MG63 (cell line): ENCODE results near the gene PADI2. TPM values are rescaled to one million over a fixed set of nuclear protein-coding genes. Genes with fewer than 3 reads are reported as not detected.
A peak's percentile ranks its signal among the peaks of the same experiment; 100 is the strongest.

Source experiments
- DNase-seq: peaks from one replicate; pipeline ENCODE4 v3.0.0-alpha.2; 2020
- H3K27me3 ChIP-seq: fragments of 250-450 bp; sonication (Bioruptor Pico); 2 replicates; pipeline ENCODE4 v1.5.1; 2020; ENCODE audit warnings: mild to moderate bottlenecking, moderate library complexity
- H3K36me3 ChIP-seq: fragments of 250-450 bp; sonication (Bioruptor Pico); 2 replicates; pipeline ENCODE4 v1.5.1; 2020; ENCODE audit warnings: mild to moderate bottlenecking, moderate library complexity
- H3K4me3 ChIP-seq: fragments of 250-450 bp; sonication (Bioruptor Pico); 2 replicates; pipeline ENCODE4 v1.5.1; 2020; ENCODE audit warnings: mild to moderate bottlenecking, moderate library complexity
- H3K9me3 ChIP-seq: fragments of 250-450 bp; sonication (Bioruptor Pico); 2 replicates; pipeline ENCODE4 v1.5.1; 2020; ENCODE audit warnings: mild to moderate bottlenecking, moderate library complexity
- total RNA-seq: library from RNA; depleted of rRNA; stranded (reverse); fragments of >200 nt; shearing (Covaris generic); gene quantifications from 2 replicates; pipeline ENCODE4 v1.2.3, GENCODE V29; 2014; ENCODE audit warnings: low replicate concordance

The PADI2 gene
- total RNA-seq, 1 experiment from 2014 or later = not detected

DNA sequence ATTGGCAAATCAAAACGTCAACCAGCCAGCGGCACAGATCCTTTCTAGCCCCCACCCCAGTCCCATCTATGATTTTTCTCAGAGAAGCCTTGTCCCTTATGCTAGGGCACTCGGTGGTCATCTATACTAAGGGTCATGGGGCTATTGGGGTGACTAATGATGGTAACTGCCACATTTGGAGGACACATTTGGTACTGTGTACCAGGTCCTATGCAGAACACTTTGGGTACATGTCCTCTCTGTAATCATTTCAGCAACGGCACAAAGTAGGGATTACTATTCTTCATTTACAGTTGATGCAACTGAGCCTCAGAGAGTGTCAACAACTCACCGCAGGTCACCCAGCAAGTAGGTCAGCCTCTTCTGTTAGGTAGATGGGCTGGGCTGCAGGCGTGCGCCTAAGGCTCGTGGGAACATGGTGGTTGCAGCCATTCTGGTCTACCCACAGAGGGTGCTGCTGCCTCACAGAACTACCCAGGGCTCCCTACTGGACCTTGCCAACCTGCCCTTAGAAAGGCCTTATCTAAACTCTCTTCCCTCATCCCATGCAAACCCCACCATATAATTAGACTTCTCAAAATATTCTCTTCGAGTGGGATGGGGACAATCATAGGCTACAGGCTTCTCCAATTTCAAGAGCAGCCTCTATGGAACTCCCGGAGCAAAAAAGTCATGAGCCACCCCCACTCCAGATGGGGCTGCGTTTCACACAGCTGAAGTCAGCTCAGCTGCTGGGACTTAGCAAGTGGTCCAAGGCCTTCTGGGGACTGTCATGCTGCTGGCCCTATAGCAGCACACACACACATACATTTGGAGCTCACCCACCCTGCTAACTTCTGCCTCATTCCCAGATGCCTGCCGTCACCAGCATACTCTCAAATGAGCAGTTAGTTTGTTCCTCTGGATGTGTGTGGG, 59.6 kb downstream of the PADI2 start:
- DNase-seq = peak; percentile 59
- Histone ChIP-seq H3K4me3 (no peak overlapping the region), H3K9me3 (no peaks in the 10 kb centered on the region; the same call in 1 of the 2 replicates), H3K36me3 (no peaks in the 10 kb centered on the region), H3K27me3 (no peaks in the 10 kb centered on the region; the same call in 1 of the 2 replicates)

DNA sequence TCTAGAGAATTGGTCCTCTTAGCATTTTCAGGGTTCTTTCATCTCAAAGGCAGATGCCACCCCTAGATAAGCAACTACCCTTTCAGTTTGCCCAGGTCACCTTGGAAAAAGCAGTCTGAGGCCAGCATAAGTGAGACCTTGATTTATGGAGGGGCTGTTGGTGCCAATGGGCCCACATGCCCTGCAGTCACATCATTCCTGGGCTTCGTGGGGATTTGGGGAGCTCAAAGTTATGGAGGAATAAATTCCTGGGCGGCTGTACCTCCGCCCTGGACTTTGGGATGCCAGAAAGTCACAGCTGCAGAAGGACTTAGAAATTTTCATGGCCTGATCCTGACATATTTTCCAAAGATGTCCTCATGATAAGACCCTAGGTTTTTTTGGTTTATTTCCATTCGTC, 62.7 kb downstream of the PADI2 start:
- Histone ChIP-seq H3K9me3 (no peaks in the 10 kb centered on the region), H3K36me3 (peaks cover 12% of the 10 kb centered on the region), H3K27me3 (no peaks in the 10 kb centered on the region; the same call in 1 of the 2 replicates), H3K4me3 (no peak overlapping the region)
- no peak for DNase-seq

DNA sequence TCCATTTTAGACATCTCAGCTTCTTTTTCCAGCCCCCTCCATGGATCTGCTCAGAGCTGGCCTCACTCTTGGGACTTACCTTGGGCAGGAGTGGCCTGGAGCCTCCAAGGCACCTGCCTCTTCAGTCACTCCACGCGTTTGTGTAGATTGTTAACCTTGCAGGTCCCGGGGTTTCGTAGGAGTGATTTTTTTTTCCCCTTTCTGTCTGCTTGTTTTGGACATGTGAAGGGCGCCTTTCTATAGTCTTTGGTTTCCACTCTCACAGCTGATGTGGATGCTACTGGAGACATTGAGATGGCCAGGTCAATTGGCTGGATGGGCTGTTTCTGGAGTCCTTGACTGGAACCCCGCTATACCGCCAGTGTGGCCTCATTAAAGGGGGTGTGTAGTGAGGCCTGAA, 63.5 kb downstream of the PADI2 start:
- H3K27me3 ChIP-seq = no peaks in the 10 kb centered on the region; the same call in 1 of the 2 replicates
- peaks cover 17% of the 10 kb centered on the region for H3K36me3 ChIP-seq
- no peak for DNase-seq
- no peaks in the 10 kb centered on the region for H3K9me3 ChIP-seq
- H3K4me3 ChIP-seq = no peak overlapping the region

DNA sequence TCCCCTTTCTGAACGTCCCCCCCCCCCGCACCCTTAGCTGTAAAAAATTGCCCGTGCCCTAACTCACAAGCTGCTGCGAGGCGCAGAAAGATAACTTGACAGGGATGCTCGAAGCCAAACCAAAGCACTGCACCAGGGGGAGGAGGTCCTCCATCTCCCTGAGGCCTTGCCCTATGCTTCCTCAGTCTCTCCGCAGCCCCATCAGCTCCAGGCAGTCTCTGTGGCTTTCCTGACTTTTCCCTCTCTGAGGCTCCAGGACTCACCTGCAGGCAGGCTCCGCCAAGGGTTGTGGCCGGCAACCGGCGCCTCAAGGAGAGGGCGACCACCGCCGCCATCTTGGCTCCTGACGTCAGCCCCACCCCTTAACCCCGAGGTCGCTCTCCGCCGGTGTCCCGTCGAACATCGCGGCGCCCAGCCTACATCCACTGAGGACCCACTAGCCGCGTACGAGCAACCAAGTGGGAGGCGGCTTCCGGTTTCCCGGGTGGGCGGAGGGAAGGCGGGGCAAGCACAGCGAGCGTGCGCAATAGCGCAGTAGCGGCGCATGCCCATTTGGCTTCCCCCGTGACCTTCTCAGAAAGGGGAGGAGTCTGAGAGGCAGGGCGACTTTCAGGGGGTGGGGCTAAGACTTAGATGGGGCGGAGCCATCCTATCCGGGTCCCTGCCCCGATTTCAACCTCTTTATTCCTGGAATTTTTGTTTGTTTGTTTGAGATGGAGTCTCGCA, 65.4 kb downstream of the PADI2 start, which contains the start of gene SDHB:
TSS of gene SDHB (minus strand) at position 348 of the 726 bp plus-strand sequence. CDS start at position 335, 13 bp downstream.
- Histone ChIP-seq H3K9me3 (no peaks in the 10 kb centered on the region), H3K27me3 (no peaks in the 10 kb centered on the region; the same call in 1 of the 2 replicates), H3K36me3 (peaks cover 29% of the 10 kb centered on the region), H3K4me3 (peak within 1 kb of the TSS; percentile 84)
- DNase-seq = peak; percentile 98

DNA sequence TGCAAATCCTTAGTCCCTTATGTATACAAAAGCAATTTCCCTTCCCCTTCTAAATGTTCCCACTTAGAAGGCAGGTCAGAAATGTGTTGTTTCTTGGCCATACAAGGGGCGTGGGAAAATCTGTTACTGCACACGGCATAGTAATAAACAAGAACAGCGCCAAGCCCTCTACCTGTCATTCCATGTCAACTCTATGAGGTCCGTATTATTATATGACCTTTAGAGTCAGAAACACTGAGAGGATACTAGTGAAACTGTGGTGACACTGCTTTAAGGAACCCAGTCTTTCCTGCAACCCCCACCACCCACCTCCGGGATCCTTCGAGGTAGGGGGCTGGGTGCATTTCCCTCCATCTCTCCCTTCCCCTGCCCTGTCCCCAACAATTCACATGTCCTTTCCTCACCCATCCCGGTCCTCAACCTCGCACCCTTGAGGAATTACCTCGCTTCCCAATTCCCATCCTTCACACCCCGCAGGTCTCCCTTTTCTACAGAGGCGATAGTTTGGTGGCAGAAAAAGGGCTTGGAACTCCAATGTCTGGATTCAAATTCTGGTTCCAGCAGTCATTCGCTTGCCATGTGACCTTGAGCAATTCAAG, 66.1 kb downstream of the PADI2 start:
- Histone ChIP-seq H3K27me3 (no peaks in the 10 kb centered on the region; the same call in 1 of the 2 replicates), H3K4me3 (peak overlapping the region; percentile 84), H3K9me3 (no peaks in the 10 kb centered on the region), H3K36me3 (peaks cover 31% of the 10 kb centered on the region)
- no peak for DNase-seq

DNA sequence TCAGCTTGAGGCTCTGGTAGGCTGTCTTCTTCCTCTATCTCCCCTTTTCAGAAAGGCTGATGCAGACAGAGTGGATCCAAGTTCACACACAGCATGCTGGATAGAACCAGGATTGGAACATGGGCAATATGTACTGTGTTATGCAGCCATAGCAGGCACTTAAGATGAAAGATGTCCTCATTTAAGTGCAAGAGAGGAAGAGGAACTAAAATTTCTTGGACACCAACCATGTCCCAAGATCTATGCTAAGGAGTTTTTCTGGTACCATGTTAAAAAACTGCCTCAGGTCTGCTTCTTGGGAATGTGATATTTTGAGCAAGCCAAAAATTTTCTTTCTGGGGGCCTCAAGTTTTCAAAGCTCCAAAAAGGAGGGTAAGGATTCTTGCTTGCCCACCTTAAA, 66.6 kb downstream of the PADI2 start:
- Histone ChIP-seq H3K4me3 (peak overlapping the region; percentile 84), H3K36me3 (peaks cover 35% of the 10 kb centered on the region), H3K9me3 (no peaks in the 10 kb centered on the region), H3K27me3 (no peaks in the 10 kb centered on the region; the same call in 1 of the 2 replicates)
- DNase-seq = no peak

DNA sequence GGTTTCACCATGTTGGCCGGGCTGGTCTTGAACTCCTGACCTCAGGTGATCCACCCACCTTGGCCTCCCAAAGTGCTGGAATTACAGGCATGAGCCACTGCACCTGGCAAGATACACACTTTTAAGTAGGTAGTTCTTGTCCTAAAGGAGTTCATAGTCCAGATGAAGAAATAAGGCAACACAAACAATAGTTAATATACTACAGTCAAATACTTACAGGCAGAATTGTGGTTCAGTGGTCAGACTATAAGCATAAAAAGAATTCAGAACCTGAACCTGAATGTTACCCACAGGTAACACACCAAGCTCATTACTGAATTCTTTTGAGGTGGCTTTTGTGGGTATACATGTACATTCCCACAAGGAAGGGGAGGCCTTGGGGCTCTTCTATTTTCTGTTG, 67.2 kb downstream of the PADI2 start:
- DNase-seq = no peak
- H3K4me3 ChIP-seq = no peak overlapping the region
- no peaks in the 10 kb centered on the region for H3K9me3 ChIP-seq

DNA sequence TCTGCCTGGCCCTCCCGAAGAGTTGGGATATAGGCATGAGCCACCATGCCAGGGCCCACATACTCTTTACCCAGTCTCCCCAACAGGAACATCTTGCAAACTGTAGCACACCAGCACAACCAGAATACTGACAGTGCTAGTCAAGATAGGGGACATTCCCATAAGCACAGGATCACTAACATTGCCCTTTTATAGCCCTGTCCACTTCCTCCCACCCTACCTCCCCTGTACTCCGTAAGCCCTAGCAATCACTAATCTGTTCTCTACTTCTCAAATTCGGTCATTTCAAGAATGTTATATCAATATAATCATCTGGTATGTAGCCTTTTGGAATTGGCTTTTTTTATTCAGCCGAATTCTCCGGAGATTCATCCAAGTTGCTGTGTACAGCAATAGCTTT, 71.3 kb downstream of the PADI2 start:
- Histone ChIP-seq H3K27me3 (no peaks in the 10 kb centered on the region), H3K9me3 (no peaks in the 10 kb centered on the region), H3K36me3 (peaks cover 67% of the 10 kb centered on the region), H3K4me3 (no peak overlapping the region)
- DNase-seq = no peak

More for the DNA sequence above, 67.2 kb downstream of the PADI2 start:
- Histone ChIP-seq H3K36me3 (peaks cover 38% of the 10 kb centered on the region), H3K27me3 (no peaks in the 10 kb centered on the region)

DNA sequence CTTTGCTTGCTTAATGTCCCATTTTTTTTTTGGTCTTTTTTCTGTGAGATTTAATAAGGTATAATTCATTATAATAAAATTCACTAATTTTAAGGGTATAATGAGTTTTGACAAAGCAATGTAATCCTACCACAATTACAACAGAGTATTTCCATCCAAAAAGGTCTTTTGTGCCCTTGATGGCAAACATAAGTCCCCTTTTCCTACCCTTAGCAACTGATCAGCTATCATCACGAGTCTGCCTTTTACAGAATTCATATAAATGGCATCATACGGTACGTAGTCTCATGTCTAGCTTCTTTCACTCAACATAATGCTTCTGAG, 73.0 kb downstream of the PADI2 start:
- no peak for DNase-seq
- Histone ChIP-seq H3K9me3 (no peaks in the 10 kb centered on the region), H3K36me3 (peaks cover 68% of the 10 kb centered on the region), H3K27me3 (no peaks in the 10 kb centered on the region), H3K4me3 (no peak overlapping the region)

DNA sequence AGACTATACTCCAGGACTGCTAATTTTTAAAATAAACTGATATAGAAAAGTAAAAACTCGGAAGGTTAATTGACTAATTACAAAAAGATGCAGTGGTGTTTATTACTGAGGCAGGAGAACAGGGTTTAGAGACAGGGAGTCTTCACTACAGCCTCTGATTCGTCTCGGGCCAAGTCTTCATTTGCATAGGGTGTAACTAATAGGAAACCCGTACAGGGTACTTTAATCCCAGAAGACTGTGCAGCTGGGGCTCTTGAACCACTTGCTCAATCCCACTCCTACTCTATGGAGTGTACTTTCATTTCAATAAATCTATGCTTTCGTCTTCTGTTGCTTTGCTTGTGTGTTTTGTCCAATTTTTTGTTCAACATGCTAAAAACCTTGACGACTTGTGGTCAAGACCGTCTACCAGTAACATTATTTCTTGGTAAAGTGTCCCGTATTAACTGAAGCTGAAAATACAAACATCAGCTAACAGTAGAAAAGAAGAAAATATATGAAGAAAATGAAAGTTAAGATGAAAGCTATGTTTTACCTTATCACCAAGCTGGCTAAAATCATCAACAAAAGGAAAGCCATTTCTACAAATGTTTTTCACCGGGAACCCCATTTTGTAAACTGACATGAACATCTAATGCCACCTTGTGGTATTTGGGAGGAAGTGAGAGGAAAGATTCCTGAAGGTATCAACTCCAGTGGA, 73.5 kb downstream of the PADI2 start:
- no peaks in the 10 kb centered on the region for H3K27me3 ChIP-seq
- H3K4me3 ChIP-seq = no peak overlapping the region
- no peaks in the 10 kb centered on the region for H3K9me3 ChIP-seq
- peaks cover 66% of the 10 kb centered on the region for H3K36me3 ChIP-seq
- no peak for DNase-seq

DNA sequence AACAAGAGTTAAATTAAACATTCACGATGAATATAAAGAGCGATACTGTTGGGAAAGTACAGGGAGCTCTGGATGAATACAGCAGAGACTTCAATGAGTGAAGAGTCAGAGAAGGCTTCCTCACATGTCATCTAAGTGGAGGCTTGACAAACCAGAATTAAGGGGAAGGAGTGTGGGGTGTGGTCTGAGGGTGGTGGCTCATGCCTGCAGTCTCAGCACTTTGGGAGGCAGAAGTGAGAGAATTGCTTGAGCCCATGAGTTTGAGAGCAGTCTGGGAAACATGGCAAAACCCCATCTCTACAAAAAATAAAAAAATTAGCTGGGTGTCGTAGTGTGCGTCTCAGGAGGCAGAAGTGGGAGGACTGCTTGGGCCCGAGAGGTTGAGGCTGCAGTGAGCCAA, 74.1 kb downstream of the PADI2 start:
- Histone ChIP-seq H3K9me3 (no peaks in the 10 kb centered on the region), H3K4me3 (no peak overlapping the region), H3K36me3 (peaks cover 66% of the 10 kb centered on the region), H3K27me3 (no peaks in the 10 kb centered on the region)
- DNase-seq = no peak

DNA sequence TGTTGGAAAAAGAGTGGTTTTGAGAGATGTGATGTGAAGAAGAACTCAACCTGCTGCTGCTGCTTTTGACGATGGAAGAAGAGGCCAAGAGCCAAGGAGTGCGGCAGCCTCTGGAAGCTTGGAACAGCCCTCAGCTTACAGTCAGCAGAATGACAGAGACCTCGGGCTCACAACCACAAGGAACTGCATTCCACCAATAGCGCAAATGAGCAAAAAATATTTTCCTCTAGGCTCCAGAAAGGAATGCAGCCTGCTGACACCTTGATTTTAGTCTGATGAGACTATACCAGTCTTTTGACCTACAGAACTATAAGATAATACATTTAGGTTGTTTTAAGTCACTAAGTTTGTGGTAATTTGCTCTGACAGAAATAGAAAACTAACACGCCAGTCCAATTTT, 75.6 kb downstream of the PADI2 start:
- no peaks in the 10 kb centered on the region for H3K9me3 ChIP-seq
- no peaks in the 10 kb centered on the region for H3K27me3 ChIP-seq
- DNase-seq = no peak
- no peak overlapping the region for H3K4me3 ChIP-seq
- peaks cover 72% of the 10 kb centered on the region for H3K36me3 ChIP-seq

DNA sequence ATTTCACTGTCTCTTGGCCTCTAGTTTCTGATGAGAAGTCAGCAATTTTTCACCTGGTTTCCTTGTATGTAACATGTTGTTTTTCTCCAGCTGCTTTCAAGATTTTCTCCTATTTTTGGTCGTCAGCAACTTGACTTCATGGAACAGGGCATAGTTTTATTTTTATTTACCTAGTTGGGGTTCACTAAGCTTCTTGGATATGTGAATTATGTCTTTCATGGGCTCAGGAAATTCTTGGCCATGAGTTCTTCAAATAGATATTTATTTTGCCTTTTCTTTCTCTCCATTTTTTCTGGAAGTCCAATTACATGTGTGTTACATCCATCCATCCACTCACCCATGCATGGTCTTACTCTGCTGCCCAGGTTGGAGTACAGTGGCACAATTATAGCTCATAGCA, 79.1 kb downstream of the PADI2 start:
- H3K9me3 ChIP-seq = no peaks in the 10 kb centered on the region
- peaks cover 73% of the 10 kb centered on the region for H3K36me3 ChIP-seq
- H3K4me3 ChIP-seq = no peak overlapping the region
- no peak for DNase-seq
- H3K27me3 ChIP-seq = no peaks in the 10 kb centered on the region

DNA sequence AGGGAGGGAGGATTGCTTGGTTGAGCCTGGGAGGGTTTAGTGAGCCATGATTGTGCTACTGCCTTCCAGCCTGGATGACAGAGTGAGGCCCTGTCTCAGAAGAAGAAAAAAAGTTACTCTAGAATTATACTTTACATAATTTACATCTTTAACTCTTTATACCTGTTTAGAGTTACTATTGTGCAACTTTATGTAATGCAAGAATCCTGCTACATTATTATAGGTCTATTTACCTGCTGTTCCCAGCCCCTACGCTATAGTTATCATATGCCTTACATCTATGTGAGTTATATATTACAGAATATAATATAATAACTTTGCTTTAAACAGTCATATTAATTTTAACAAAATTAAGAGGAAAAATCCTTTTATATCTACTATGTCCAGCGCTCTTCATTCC, 79.7 kb downstream of the PADI2 start:
- H3K4me3 ChIP-seq = no peak overlapping the region
- no peaks in the 10 kb centered on the region for H3K9me3 ChIP-seq
- H3K36me3 ChIP-seq = peaks cover 68% of the 10 kb centered on the region
- no peaks in the 10 kb centered on the region for H3K27me3 ChIP-seq
- no peak for DNase-seq

DNA sequence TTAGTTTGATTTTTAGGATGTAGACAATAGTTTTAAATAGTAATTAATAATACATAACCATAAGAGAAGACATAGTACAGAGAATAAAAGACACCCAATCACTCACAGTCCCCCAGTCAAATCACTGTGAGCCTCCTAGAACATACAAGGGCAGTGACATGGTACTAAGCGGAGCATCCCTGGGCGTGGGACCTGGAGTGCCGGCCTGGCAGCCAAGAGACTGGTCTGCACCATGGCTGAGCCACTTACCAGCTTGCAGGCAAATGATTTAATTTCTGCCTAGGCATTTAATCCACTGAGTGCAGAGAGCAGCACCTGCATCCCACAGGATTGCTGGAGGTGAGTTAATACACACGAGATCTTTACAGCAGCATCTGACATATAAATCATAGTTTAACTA, 85.8 kb downstream of the PADI2 start:
- Histone ChIP-seq H3K36me3 (peaks cover 51% of the 10 kb centered on the region), H3K27me3 (no peaks in the 10 kb centered on the region), H3K4me3 (no peak overlapping the region), H3K9me3 (no peaks in the 10 kb centered on the region)
- DNase-seq = no peak

DNA sequence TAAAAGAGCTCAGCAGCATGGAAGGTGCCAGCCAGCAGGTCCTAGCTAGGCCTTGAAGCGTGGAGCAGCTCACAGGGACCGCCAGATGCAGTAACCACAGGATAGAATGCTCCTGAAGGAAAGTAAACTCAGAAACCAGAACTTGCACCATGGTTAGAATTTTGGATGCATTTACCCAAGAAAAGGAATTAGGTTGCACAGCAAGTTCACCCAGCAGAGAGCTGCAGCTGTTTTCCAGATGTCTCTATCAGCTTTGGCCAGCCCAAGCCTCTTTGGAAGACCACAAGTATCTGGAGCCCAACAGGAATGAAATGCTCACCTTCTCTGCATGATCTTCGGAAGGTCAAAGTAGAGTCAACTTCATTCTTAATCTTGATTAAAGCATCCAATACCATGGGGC, 86.5 kb downstream of the PADI2 start:
- DNase-seq = no peak
- H3K4me3 ChIP-seq = no peak overlapping the region
- no peaks in the 10 kb centered on the region for H3K9me3 ChIP-seq
- H3K36me3 ChIP-seq = peaks cover 51% of the 10 kb centered on the region
- H3K27me3 ChIP-seq = no peaks in the 10 kb centered on the region

DNA sequence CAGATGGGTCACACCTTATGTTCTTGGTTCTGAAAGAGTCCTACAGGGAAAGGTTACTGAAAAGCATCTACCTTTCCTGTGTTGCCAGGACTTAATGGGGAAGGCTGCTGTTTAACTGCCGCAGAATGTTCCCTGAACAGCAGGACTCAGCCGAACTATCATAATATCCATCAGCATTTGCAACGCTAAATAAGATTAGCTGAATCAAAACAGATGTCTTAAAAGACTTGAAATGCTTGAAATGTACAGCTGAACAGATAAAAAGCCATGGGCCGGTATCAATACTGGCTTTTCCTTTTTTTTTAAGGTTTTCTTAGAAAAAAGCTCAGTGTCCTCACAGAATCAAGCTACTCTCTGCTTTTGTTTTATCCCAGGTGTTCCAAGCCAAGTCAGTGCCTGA, 87.8 kb downstream of the PADI2 start:
- Histone ChIP-seq H3K36me3 (peaks cover 56% of the 10 kb centered on the region), H3K4me3 (no peak overlapping the region), H3K9me3 (no peaks in the 10 kb centered on the region), H3K27me3 (no peaks in the 10 kb centered on the region)
- no peak for DNase-seq
